ENCODE data around the gene TOP2B.

The TOP2B gene

GRCh38 chr3:25582242-25582641 lies 82.5 kb downstream of the TOP2B start:
- DNase-seq (ENCODE audit: low read depth in 3 of 3): no peak

DNA sequence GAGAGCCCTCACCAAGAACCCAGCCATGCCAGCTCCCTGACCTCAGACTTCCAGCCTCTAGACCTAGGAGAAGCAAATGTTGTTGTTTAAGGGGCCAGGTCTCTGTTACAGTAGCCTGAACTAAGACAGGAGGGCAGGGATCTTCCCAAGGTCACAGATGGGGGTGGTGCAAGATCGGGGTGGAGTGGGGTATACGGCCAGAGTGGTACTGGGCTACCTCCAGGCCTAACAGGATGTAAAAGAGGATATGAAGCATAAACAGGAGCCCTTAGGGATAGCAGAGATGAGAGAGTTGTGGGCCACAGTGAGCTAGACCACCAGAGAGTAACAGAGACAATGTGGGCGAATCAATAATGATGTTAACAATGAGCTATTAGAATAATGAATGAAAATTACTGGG lies 82.9 kb downstream of the TOP2B start:
- no peak for DNase-seq (ENCODE audit: low read depth in 3 of 3)

DNA sequence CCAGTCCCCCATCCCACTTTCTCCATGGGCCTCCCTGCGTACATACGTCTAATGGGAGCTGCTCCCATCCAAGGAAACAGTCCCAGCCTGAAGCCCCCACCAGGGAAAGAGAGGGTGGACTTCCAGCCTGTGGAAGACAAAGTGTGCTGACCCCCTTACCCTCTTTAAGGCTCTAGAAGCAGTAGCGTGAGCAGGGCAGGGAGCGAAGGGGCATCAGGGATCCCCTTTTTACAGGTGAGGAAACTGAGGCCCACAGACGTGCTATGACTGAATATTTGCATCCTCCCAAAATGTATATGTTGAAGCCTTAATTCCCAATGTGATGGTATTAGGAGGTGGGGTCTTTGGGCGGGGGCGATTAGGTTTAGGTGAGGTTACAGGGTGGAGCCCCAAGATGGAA lies 83.4 kb downstream of the TOP2B start:
- no peak for DNase-seq (ENCODE audit: low read depth in 3 of 3)

- no peak for DNase-seq (ENCODE audit: low read depth in 3 of 3)
These were observed 84.2 kb downstream of the TOP2B start for GRCh38 chr3:25580534-25580933.

GRCh38 chr3:25578059-25578458 lies 86.6 kb downstream of the TOP2B start:
- DNase-seq (ENCODE audit: low read depth in 3 of 3): no peak

DNA sequence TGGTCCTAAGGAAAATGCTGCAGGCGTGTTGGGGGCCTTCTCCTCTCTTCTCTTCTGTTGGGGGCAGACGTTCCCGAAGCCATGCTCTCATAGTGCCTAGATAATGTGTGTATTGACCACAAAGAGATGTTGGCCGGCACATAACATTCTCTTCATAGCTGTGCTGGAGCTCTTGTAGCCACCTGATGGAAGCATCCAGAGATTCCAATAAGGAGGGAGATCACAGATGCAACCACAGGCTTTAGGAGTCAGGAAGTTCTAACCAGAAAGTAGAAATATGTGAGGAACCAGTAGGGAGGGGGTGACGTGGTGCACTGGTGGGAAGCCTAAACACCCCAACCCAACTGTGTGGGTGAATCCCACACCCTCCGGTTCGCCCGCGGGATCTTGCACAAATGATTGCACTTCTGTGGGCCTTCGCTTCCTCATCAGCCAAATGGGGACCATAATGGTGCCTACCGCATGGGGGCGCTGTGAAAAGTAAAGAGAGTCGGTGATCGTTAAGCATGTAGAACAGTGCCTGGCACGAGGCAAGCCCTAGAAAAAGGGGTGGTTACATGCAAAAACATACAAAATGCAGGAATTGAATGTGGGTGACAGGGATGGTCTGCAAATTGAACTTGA lies 87.8 kb downstream of the TOP2B start:
- no peak for DNase-seq (ENCODE audit: low read depth in 3 of 3)

DNA sequence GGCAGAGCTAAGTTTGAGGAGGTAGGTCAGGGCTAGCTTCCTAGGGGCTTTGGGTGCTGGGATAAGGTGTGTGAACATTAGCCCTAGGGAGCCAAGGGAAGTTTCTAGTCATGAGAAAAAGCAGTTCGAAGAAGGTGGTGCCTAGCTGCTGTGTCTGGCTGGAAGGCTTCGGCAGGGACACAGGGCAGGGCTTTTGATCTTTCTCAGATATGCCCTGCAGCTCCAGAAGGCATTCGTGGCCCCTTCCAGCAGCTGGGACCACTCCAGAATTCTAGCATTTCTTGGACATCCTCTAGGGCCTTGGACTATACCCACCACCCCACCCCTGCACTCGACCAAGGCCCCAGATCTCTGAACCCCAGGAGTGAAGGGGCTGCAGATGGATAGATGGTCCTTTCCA lies 88.6 kb downstream of the TOP2B start:
- no peak for DNase-seq (ENCODE audit: low read depth in 3 of 3)

GRCh38 chr3:25575001-25575400 lies 89.7 kb downstream of the TOP2B start:
- no peak for DNase-seq (ENCODE audit: low read depth in 3 of 3)

DNA sequence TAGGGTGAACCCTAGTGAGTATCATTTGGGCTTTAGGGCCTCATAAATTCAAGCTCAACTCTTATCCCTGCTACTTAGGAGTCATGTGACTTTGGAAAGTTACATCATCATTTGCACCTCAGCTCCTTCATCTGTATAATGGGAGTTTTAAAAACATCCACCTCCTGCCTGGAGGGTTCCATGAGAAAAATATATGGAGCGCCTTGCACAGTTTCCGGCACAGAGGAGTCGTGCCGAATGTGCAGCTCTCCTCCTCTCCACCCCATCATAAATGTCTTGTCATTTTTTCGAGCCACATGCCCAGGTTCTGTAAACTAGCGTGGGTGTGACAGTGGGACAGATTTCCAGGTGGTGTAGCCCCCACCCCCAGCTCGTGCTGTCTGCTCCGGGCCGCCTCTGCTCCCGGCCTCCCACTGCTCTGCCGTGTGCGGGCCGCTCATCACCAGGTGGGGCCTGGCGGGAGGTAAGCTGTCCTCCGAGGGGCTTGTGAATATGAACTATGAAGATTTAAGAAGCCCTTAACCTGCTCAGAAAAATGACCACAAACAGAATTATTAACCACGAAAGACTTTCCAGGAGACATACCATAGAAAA lies 90.4 kb downstream of the TOP2B start:
- DNase-seq (ENCODE audit: low read depth in 3 of 3): no peak

DNA sequence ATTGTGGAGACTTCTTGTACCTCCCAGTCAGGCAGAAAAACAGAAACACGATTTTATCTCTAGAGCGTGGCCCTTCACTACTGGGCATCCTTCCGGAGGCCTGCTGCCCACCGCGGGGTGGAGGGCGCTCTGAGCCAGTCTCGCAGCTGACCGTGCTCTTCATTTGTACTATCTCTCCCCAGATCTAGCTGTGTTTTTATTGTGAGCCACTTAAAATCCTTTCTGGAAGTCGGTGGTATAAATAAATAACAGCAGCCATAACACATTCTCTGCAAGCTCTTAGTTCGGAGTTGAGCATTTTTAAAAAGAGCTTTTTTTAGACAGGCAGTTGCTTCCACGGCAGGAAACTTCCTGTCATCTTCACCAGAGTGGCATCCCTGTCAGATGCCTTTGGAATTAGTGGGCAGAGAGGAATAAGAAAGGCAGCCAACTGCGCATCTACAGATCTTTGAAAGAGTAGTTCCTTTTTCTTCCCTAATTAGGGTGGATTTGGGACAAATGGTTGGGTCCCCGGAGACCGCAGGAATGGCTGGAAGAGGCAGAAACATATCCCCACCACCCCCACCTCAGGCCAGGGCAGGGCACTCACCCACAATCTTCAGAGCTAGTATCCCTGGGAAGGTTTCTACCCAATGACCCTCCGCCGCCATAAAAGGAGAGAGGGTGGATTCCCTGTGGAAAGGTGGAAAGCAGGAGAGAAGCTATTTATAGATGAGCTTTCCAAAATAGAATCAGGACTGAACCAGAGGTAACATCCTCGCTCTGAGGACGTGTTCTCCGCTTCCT lies 91.1 kb downstream of the TOP2B start:
- no peak for DNase-seq (ENCODE audit: low read depth in 3 of 3)

DNA sequence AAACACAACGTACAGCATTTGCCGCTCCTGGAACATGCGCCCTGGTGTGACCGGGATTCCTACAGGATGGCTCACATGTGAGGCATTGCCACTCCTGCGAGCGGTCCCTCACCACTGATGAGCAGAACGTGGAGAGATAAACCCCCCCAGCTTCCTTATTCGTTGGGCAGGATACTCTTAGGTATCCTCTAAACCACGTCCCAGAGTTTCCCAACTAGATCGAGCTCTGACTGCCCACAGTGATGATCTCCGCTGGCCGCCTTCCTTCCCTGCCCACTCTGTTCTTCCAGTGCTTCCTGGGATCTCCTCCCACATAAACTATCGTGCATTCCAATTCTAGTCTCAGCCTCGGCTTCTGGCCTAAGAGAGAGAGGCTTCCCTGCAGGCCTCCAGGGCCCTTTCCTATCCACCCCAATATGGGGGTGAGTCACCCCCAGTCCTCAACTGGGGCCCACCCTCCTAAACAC lies 91.8 kb downstream of the TOP2B start:
- no peak for DNase-seq (ENCODE audit: low read depth in 3 of 3)

DNA sequence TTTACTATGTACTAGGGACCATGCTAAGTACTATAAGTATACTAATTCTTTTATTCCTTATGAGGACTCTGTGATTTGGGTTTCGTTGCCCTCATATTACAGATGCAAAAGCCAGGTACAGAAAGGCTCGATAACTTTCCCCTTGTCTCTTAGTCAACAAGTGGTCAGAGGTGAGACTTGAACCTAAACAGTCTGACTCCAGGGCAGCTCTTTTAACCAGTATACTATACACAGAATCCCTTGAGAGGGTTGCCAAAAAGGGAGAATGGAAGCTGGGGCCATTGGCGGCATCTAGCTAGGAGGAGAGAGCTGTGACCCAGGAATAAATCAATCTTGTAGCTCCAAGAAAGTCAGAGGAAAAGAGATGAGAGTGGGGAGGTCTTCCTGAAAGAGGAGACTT lies 92.4 kb downstream of the TOP2B start:
- no peak for DNase-seq (ENCODE audit: low read depth in 3 of 3)

DNA sequence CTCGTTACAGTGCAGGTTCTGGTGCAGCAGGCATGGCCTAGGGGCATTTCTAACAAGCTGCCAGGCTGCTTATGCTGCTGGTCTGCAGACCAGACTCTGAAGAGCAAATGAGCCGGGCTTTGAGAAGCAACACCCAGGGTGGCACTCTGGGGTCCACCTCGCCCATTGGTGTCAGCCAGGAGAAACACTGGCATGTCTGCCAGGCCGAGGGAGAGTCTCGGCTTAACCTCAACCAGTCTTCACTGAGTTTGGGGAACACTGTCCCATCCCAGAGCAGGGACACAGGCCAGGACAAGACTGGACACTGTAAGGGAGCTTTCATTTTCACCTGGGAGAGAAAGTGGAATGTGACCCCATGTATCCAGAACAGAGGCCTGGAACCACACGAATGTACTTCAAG lies 93.4 kb downstream of the TOP2B start:
- DNase-seq (ENCODE audit: low read depth in 3 of 3): no peak

DNA sequence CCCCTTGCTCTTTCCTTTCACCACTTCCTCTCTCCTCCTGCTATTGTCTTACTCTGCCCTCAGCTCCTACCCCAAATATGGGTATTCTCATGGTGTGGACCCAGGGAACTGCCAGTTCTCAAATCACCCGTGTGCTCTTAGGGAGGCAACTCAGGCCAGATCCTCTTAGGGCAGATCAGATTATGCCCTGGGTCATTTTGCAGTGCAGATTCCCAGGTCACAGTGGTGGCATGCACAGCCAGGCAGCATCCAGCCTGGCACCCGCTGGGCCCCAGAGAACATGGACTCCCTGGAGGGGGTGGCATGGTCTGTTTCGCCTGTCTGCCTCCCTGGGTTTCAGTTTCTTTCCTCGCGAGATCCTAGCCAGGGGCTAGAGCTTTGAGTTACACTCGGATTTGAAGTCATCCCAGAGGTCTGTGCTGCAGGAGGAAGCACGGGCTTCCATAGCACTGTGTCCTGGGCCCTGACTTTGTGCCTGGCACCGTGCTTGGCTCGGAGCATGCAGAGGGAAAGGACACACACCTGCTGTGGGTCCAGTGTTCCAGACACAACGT lies 96.1 kb downstream of the TOP2B start:
- no peak for DNase-seq (ENCODE audit: low read depth in 3 of 3)

GRCh38 chr3:25567806-25568524 lies 96.7 kb downstream of the TOP2B start:
- no peak for DNase-seq (ENCODE audit: low read depth in 3 of 3)

- DNase-seq (ENCODE audit: low read depth in 3 of 3): no peak
These were observed 97.3 kb downstream of the TOP2B start for GRCh38 chr3:25567388-25567787.

DNA sequence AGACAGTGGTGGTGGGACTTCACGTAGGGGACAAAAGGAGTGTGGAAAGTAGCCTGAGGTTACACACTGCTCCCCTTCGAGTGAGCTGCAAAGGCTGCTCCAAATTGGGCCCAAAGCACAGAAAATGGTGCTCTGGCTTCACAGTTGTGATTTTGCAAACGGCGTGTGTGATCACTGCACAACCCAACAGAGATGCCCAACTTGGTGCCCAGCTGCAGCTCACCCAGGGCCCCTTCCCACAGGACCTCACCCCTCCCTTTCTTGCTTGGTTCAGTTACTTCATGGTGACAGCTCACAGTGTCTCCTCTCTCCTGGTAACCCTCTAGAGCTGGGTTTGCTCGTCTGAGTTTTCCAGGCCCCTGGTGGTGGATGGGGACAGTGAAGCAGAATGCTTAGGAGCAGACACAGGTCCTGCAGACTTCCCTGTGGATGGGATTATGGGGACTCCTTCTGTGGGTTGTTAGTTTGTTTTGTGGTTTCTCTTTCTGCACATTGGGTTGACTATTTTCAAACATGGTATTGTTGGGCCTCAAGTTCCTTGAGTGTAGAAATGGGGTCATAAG lies 98.3 kb downstream of the TOP2B start:
- no peak for DNase-seq (ENCODE audit: low read depth in 3 of 3)

GRCh38 chr3:25565807-25566206 lies 98.9 kb downstream of the TOP2B start:
- no peak for DNase-seq (ENCODE audit: low read depth in 3 of 3)

GRCh38 chr3:25564075-25564474 lies 100.6 kb downstream of the TOP2B start:
- DNase-seq (ENCODE audit: low read depth in 3 of 3): no peak

GRCh38 chr3:25563601-25564000 lies 101.1 kb downstream of the TOP2B start:
- DNase-seq (ENCODE audit: low read depth in 3 of 3): no peak

- DNase-seq (ENCODE audit: low read depth in 3 of 3): no peak
These were observed 105.9 kb downstream of the TOP2B start for GRCh38 chr3:25558796-25559195.

DNA sequence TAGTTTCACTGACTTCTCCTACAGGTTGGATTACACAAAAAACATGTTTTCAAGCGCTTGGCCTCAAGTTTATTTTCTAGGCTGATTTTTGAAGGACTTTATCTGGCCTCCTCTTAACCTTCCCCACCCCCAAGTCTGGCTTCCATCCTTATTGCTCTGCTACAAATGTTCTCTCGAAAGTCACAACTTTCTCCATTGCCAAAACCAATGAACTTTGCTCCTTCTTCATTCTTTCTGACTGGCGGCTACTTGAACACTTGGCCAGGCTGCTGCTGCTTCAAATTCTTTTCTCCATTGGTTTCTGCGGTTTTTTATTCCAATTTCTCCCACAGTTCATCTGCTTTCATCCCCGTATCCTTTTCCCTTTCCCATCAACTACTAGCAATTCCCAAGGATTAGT lies 106.6 kb downstream of the TOP2B start:
- no peak for DNase-seq (ENCODE audit: low read depth in 3 of 3)

Data from stimulated activated CD4-positive, alpha-beta T cell treated with anti-CD3 and anti-CD28 coated beads, TNF-alpha, amount 100 ng/mL, for 48 hours (primary cell).